NCI-H748 (cell line): ENCODE results near the gene LY6G6F.
A peak's percentile ranks its signal among the peaks of the same experiment; 100 is the strongest.

ENCODE experiments used
- DNase-seq: peaks from one replicate; lab custom pipeline; 2025; ENCODE audit not compliant: unreplicated experiment; lab: John Stamatoyannopoulos, UW

LY6G6F gene, protein sequence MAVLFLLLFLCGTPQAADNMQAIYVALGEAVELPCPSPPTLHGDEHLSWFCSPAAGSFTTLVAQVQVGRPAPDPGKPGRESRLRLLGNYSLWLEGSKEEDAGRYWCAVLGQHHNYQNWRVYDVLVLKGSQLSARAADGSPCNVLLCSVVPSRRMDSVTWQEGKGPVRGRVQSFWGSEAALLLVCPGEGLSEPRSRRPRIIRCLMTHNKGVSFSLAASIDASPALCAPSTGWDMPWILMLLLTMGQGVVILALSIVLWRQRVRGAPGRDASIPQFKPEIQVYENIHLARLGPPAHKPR

DNA sequence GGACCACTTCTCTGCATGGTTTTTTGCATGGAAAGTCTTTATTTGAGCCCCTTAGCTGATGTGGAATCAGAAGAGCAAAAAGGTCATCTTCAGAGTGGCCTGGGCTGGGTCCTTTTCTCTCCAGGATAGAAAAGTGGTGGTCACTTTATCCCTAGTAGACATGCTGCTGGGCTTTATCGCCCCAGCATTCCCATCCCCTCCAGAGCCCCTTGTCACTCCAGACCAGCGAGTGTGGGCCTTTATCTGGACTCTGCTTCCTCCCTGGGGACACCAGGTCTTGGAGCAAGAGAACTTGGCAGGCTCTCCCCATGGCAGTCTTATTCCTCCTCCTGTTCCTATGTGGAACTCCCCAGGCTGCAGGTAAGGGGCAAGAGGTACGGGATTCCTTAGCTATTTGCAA is at the start of gene LY6G6F:
Gene LY6G6F (plus strand): TSS at position 268 of the 400 bp plus-strand sequence. CDS start 41 bp downstream, at position 309.
- no peak for DNase-seq

- DNase-seq = no peak
Measured at GRCh38 chr6:31657406-31658157, 49.1 kb upstream of the LY6G6F start.

- no peak for DNase-seq
Measured at GRCh38 chr6:31658158-31658688, 48.4 kb upstream of the LY6G6F start.

- DNase-seq = no peak
Measured at GRCh38 chr6:31658983-31659648, 47.5 kb upstream of the LY6G6F start.

- peak; percentile 42 for DNase-seq
Measured at GRCh38 chr6:31659649-31660380, 46.9 kb upstream of the LY6G6F start.

- peak; percentile 93 for DNase-seq
Measured at GRCh38 chr6:31660381-31661261, 46.0 kb upstream of the LY6G6F start, which contains the start of gene C6orf47. C6orf47 (minus strand) TSS chr6:31660778; CDS start chr6:31659947, 831 bp downstream.

GRCh38 chr6:31661262-31662123 is 45.2 kb upstream of the LY6G6F start:
- no peak for DNase-seq

DNA sequence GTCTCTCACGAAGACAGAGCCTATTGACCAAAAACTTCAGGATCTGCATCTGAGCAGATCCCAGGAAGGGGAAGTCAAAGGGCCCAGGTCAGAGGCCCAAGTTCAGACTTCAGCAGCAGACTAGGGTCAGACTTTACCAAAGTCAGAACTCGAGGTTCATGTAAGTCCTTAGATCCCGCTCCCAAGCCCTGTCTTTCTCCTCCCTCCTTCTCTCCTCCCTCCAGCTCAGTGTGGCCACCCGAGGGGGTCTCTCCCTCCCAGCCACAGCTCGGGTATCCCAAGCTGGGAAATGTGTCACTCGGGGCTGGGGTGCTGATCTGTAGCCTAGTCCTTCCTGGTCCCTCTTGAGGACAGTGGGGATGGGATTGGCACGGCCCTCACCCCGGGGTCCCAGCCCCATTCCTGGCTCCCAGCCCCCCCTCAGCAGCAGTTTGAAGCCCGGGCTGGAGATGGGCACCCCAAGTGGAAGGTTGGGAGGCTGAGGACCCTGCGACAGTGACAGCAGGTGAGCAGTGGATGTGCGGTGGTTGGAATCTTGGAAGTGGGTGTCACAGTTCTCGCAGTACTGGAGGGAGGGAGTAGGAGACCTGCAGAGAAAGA is 44.4 kb upstream of the LY6G6F start:
- DNase-seq = no peak

DNA sequence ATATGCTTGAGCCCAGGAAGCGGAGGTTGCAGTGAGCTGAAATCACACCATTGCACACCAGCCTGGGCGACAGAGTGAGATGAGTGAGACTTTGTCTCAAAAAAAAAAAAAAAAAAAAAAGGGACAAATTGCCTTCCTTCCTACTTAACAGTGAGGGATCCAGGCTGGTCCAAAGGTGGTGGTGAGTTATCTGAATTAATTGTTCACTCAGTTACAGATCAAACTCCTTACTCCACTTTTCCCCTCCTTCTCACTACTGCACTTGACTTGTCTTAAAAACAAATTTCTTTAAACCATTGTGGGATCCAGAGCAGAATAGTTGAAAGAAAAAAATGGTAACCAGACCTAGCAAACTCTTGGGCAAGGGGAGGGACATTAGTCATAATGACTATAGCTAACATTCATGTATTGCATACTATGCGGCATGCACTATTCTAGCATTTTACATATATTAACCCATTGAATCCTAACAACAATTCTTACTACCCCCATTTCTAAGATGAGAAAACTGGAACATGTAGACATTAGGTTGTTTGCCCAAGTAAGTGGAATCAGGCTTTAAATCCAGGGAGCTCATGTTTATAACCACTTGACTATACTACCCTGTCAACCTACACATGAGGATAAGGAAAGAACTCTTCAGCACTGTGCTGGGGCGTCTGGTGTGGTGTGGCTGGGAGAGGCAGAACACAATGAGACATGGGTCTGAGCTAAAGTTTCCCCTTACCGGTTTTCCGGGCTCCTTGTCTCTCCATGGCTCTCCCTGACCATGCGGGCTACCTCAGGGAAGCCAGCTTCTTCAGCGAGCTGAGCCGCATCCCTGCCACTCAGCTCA is 43.3 kb upstream of the LY6G6F start:
- DNase-seq = no peak

DNA sequence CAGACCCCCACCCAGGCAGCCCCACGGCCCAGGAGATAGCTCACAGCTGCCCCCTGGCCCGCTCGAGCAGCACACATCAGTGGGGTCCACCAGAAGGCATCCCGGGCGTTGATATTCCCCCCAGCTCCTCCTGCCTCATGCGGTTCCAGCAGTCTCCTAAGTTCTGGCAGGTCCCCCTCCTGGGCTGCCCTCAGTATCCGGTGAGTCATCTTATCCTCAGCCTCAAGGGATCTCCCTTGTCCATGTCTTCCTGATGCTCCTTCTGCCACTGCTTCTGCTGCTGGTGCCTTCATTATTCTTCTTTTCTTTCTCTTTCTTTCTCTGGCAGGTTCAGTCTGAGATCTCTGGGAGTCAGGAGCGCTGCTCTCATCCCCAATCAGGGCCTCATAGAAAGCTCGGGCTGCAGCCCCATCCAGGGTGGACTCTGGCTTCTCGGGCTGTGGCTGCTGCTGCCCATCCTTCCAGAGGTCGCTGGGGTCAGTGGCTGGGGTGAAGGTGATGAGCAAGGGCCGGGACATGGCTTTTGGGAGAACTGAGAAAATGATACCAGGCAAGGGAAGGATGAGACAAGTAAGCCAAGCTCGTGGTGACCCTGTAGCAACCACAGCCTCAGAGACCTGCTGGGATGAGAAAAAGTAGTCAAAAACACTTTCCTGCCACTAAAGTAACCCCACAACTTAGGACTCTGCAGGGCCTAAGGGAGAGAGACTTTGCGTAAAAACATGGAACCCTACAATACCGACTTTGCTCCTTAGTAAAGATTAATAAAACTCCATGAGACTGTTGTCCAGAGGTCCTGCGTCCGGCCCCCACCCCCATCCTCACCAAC is 42.5 kb upstream of the LY6G6F start:
- no peak for DNase-seq

- peak; percentile 98 for DNase-seq
Measured at GRCh38 chr6:31664790-31665500, 41.7 kb upstream of the LY6G6F start, which contains the start of gene GPANK1. GPANK1 (minus strand) TSS chr6:31664997; CDS start chr6:31664478, 519 bp downstream.

- DNase-seq = peak; percentile 99
Measured at GRCh38 chr6:31665501-31666336, 40.9 kb upstream of the LY6G6F start, which contains the start of gene CSNK2B. CSNK2B (plus strand) TSS chr6:31666080; CDS start chr6:31666832, 752 bp downstream.

DNA sequence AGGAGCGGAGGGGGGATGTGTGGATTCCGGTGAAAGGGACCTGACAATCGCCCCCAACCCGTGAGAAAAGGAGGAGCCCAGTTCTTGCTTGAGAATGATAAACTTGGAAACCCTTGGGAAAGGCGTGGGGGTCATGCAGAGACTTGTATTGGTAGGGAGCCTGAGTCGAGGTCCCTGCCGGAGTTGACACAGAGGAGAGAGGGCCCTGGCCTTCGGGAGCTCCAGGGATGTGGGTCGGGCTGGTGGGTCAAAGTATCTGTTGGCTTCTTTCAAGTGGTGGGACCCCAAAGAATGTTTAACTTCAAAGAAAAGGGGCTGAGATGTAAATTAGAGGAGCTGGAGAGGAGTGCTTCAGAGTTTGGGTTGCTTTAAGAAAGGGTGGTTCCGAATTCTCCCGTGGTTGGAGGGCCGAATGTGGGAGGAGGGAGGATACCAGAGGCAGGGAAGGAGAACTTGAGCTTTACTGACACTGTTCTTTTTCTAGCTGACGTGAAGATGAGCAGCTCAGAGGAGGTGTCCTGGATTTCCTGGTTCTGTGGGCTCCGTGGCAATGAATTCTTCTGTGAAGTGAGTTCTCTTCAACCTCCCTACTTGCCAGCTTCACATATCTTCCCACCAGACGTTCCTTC is 40.2 kb upstream of the LY6G6F start:
- DNase-seq = no peak

DNA sequence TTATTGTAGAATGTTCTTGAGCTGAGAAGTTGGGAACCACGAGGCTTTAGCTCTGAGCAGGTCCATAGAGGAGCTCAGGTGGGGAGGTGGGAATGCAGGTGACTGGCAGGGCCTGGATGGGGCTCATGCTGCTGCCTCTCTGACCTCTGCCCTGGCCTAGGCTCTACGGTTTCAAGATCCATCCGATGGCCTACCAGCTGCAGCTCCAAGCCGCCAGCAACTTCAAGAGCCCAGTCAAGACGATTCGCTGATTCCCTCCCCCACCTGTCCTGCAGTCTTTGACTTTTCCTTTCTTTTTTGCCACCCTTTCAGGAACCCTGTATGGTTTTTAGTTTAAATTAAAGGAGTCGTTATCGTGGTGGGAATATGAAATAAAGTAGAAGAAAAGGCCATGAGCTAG is 37.0 kb upstream of the LY6G6F start, which contains the start of gene LY6G5B:
Gene LY6G5B (plus strand): TSS at position 301 of the 400 bp plus-strand sequence. CDS start 975 bp downstream, outside the sequence.
- DNase-seq = no peak
